Right renal cortex interstitium (tissue), 3 donors: ENCODE data around the gene DISP3. TPM values are rescaled to one million over a fixed set of nuclear protein-coding genes. Genes with fewer than 3 reads are reported as not detected.

ENCODE experiments used
- DNase-seq, 3 donors: peaks; one replicate each; pipeline ENCODE4 v3.0.0-alpha.2; 2013; ENCODE audit warnings: low read depth in 3 of 3, low spot score in 2 of 3
- polyA plus RNA-seq, 3 donors: library from polyadenylated mRNA; unstranded; fragments of 120-200 nt; gene quantifications; one replicate each; pipeline ENCODE4 v1.2.1, GENCODE V29; 2013; ENCODE audit not compliant: insufficient read length in 3 of 3

The DISP3 gene
- polyA plus RNA-seq, 3 donors = 0.82 to 1.3 (median 0.87) TPM

DNA sequence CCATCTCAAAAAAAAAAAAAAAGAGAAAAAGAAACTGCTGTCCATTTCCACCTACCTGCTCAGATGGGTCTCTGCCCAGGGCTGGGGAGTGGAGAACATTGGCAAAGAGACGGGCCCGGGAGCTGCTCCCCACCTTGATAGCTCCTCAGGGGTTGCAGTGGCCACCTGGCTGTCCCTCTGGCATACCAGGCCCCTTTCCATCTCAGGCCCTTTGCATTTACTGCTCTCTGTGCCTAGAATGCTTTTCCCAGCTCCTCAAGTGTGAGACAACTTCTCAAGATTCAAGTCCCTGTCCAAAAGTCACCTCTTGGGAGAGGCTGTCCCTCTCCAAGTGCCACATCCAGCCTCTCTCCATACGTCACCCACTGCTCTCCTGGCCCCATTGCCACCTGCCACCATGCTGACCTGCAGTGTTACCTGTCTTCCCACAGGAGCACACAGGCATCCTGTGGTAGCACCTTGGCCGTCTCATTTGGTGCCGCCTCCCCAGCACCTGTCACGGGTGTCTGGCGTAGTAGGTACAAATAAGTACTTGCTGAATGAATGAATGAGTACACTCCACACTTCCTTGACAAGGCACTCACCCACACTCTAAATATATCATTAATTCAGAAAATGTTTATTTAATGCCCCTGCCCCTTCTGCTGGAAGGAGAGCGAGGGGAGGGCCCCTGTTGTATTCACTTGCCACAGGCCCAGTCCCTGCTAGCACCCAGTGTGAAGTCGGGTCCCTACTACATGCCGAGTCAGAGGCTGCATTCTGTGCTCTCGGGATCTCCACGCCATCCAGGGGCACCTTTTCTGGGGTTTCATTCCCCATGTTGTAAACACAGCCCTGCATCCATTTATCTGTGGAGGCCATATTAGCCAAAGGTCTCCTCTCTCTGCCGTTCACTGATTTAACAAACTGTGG lies 48.8 kb downstream of the DISP3 start:
- DNase-seq = no peak

DNA sequence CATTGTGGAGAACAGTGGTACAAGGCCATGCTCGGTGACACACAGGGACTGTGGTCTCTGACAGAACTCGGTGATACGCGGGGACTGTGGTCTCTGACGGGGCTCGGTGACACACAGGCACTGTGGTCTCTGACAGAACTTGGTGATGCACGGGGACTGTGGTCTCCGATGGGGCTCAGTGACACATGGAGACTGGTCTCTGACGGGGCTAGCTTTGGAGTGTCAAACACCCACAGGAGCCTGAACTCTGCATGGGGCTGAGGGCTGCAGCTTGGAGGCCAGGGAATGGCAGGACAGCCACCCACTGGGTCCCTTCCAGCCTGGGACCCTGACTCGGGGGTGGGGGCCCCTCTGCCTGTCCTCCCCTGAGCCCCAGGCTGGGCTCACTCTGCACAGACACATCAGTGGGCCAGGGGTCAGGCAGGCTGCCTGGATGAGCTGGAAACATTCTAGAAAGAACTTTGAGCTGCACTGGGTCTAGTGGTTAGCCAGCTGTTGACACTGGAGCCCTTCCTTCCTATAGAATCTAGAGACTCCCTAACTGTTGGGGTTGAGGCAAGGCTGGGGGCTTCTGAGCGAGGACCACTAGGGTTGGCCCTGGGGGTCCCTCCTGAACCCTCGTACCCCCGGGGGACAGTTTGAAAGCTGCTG lies 49.8 kb downstream of the DISP3 start:
- no peak for DNase-seq

DNA sequence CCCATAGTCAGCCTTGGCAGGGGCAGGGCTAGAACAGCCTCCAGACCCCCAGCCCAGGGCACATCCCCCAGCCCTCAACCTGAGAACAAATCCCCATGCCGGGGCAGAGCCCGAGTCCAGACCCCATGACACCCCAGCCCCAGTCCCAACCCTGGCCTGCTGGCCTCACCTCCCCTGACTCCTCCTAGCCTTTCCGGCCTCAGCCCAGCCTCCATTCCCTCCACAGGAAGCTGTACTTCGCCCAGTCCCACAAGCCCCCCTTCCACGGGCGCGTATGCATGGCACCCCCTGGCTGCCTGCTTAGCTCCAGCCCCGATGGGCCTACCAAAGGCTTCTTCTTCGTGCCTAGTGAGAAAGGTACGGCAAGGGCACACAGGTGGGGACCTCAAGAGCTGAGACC lies 50.4 kb downstream of the DISP3 start:
- no peak for DNase-seq

DNA sequence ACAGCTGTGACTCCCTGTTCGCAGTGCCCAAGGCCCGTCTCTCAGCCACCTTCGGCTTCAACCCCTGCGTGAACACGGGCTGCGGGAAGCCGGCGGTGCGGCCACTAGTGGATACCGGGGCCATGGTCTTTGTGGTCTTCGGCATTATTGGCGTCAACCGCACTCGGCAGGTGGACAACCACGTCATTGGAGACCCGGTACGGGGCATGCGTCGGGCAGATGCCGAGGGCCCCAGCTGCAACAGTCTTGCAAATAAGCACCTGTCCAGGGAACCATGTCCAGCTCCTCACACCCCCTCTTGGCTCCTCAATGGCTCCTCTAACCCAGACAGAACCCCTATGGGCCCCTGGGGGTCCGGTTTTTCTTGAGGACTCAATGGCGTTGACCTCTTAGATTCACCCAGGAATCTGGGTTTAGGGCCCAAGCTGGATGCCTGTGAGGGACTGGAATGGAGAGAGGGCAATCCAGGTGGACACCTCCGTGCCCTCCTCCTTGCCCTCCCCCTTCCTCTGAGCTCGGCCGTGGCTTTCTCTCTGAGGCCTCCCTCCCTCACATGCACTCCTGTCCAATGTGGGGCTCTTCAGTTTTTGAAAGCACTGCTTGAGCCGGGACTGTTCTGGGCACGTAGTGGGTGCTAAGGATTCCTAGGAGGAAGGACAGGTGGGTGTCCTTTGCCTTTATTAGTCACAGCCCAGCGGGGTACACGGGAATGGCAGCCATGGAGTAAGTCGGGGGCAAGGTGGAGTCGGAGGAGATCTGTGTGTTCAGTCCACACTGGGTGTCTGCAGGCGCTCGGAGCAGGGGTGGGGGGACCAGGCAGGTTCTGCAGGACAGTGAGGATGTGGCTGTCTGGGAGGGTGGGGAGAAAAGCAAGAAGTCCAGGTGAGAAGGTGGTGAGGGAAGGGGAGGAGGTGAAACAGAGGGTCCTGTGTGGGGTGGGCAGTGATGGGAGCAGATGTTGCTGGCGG lies 51.1 kb downstream of the DISP3 start:
- DNase-seq = no peak

DNA sequence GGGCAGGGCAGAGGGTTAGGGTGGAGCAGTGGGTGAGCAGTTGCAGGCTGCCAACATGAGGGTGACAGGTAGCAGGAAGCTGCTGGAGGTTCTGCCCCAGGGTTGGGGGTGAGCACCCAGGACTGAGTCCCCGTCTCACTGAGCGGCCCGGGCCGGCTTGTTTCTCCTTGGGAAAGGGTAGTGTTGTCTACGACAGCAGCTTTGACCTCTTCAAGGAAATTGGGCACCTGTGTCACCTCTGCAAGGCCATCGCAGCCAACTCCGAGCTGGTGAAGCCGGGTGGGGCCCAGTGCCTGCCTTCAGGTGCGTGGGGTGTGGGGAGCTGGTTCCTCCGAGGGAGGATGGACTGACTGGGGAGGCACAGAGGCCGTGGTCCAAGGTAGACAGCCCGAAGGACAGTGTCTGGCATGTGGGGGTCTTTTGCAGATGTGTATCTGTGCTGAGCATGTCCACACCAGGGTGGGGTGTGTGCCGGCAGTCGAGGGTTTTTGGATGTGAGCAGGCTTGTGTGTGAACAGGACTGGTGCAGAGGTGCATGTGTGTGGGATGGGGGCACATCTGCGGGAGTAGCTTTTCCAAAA lies 51.9 kb downstream of the DISP3 start:
- DNase-seq = no peak

DNA sequence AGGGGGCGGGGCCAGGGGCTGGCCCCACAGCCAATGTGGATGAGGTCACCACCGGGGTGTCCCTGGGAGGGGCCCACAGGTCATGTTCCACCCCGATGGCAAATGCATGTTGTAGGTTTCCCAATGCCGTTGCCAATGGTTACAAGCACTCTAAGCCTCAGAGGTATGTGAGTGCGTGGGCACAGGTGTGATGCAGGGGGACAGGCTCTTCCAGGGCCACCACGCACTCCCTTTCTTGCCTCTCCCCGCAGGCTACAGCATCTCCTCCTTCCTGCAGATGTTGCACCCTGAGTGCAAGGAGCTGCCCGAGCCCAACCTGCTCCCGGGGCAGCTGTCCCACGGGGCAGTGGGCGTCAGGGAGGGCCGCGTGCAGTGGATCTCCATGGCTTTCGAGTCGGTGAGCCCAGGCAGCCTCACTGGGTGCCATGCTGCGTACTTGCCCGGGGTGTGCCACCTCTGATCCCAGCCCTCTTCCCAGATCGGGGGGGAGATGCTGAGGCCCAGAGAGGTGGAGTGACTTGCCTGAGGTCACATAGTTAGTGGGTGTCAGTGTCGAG lies 52.4 kb downstream of the DISP3 start:
- DNase-seq = no peak

DNA sequence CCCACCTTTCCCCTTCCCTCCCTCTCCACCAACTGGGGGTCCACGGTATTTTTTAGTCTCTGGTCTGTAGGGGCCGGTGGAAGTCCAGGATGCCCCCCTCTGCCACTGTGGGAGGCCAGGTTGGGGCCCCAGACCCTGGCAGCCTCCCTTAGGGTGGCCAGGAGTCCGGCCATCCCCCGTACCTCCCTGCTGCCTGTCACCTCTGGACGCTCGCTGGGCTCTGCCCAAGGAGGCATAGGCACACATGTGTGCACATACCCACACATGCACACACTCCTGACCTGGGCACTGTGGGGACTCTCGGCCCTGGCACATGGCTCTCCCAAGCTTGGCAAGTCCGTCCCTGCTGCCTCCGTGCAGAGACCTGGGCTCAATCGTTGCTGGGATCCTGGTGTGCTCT lies 53.0 kb downstream of the DISP3 start:
- no peak for DNase-seq

DNA sequence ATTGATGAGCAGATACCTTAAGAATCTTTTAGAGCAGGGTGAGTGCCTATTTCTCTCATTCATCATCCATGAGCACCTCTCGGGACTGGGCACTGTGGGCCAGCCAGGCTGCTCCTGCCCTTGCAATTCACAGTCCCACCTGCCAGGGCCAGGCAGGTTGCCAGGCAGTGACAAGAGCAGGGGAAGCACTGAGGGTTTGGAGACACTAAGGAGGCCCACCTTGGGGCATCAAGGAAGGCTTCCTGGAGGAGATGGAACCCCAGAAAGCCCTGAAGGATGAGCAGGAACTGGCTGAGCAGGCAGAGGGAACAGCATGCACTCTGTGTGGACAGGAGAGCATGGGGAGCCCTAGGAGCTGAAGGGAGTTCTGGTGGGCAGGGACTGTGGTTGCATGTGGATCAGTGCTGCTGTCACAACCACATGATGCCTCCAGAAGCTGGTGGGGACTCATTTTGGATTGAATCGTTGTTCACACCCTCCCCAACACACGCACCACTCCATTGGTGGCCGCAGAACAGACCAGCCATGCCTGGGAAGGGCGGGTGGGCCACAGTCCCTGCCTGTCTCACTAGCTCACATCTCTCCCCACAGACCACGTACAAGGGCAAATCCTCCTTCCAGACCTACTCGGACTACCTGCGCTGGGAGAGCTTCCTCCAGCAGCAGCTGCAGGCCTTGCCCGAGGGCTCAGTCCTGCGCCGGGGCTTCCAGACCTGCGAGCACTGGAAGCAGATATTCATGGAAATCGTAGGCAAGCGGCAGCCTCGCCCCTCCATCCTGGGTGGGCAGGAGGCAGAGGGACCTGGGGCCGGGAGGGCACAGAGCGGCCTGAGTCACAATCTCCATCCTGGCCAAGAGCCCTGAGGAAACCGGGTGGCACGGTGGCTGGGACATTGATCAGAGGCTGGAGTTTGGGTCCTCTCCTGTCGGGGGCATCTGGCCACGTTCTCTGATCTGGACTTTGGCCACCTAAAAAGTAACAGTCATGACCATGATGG lies 55.1 kb downstream of the DISP3 start:
- no peak for DNase-seq

DNA sequence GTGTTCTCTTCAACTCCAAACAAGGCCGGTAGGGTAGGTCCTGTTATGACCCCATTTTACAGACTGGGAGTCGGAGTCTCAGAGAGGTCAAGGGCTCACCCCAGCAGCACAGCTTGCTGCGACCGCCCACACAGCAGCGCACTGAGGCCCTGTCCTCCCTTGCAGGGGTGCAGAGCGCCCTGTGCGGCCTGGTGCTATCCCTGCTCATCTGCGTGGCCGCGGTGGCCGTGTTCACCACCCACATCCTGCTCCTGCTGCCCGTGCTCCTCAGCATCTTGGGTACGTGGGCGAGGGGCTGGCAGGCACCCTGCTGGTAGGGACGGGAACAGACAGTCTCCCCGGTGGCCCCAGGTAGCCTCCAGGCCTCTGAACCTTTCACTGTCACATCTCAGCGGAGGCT lies 55.9 kb downstream of the DISP3 start:
- DNase-seq = no peak

DNA sequence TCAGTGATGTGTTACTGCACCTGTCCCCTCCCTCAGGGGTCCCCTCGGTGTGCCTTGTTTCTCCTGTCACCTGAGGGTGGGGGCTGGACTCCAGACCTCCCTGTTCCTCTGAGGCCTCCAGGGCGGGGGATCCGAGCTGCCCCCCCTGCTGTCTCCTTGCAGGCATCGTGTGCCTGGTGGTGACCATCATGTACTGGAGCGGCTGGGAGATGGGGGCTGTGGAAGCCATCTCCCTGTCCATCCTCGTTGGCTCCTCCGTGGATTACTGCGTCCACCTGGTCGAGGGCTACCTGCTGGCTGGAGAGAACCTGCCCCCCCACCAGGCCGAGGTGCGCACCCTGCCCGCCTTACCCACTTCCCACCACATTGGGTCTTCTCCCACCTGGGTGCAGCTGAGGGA lies 56.4 kb downstream of the DISP3 start:
- no peak for DNase-seq

DNA sequence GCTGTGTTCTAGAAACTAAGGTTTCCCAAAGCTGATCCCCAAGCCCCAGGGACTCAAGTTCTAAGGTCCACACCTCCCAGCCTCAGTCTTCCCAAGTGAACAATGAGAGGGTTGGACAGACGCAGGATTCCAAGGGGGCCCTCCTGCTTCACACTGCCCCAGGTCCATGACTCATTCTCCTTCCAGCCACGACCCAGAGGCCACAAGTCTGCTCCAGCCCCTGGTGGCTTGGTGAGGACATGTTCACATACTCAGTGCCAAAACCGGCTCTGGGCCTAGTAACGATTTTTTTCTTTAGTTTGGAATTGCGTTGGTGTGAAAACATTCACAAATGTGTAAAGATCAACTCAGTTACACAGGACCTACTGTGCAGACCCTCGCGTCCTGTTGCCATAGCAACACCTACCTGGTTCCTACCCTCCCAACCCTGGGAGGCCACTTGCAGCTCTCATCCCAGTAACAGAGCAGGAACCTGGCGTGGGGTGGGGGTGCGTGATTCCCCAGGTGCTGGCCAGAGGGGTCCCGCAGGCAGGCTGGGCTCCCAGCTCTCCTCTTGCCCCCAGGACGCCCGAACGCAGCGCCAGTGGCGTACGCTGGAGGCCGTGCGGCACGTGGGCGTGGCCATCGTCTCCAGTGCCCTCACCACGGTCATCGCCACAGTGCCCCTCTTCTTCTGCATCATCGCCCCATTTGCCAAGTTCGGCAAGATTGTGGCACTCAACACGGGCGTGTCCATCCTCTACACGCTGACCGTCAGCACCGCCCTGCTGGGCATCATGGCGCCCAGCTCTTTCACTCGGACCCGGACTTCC lies 57.0 kb downstream of the DISP3 start:
- no peak for DNase-seq

DNA sequence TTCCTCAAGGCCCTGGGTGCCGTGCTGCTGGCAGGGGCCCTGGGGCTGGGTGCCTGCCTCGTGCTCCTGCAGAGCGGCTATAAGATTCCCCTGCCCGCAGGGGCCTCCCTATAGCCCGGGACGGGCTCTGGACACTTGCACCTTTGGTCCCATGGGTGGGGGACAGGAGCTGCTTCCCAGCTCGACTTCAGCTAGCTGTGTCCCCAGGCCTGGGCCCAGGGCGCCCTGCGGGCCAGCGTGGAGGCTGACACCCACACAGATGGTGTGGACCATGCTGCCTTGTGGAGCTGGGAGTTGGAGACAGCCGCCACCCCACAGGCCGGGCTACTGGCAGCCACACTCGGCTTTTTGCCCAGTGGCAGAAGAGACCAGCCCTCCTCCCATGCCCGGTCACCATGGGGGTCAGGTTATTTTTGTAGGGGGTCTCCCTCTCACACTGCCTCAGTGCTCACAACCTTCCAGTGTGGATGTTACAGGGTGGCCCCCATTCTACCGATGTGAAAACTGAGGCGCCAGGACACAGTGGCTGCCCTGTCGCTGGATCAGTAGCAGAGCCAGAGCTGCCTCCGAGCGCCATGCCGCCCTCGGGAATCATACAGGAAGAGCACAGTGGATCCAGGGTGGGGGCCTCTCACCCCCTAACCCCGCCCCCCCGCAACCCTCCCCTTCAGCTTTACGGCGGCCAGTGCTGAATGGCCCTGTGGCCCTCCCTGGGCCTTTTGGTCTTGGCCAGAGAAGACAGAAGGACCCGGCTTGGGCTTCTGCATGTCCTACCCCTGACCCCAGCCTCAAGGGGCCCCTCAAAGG lies 57.8 kb downstream of the DISP3 start:
- DNase-seq = no peak

DNA sequence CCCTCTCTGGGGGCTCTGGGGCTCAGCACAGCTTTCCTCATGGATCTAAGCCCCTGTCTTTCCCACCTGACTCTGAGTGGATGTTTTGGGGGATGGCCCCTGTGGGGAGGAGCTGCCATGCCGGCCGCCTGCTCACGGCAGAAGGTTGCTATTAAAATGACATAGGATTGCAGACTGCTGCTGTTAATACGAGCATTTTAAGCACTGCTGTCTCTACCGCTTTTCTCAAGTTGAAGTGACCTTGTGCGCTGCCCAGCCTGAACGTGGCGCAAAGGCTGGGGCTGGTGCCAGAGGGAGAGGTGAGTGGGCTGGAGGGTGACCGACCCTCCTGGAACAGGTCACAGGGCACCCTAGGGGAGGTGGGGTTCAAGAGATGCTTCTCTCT lies 58.4 kb downstream of the DISP3 start:
- DNase-seq = no peak

DNA sequence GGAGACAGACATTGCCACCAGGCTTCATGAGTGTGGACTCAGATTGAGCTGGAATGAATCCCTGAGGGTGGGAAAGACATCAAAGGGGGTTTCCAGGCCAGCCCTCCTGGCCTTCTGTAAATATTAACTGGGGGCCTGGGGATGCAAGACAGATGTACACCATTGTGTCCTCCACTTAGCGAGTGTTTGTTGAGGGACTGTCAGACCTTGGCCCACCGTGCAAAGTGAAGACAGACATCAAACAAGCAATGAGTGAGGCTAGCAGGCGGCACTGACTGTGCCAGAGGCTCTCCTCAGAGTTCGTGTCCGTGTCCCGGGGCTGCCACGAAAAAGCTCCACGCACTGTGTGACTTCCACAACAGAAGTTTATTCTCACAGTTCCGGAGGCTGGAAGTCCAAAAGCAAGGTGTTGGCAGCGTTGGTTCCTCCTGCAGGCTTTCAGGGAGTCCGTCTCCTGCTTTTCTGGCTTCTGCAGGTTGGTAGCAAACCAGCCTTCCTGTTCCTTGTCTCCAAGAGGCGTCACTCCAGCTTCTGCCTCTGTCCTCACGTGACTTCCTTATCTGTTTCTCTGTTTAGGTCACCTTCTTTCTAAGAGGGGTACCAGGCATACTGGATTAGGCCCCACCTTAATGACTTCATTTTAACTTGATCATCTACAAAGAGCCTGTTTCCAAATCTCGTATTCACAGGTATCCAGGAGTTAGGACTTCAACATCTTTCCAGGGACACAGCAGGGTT lies 59.1 kb downstream of the DISP3 start:
- DNase-seq = no peak

DNA sequence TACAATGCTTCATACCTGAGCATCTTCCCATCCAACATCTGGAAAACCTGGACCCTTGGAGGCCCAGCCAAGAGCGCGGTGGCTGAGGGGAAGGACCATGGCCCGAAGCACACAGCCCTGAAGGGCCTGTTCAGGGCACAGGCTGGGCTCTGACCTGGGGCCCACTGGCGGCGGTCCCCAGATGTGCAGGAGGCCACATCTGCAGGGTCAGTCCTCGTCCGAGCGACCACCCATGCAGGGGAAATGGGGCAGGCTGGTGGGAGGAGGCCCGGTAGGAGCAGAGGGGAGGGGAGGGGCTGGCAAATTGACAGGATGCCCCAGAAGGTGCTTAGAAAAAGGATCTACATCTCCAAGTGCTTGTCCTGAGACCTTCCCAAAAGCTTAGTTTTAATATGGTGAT lies 59.9 kb downstream of the DISP3 start:
- no peak for DNase-seq

DNA sequence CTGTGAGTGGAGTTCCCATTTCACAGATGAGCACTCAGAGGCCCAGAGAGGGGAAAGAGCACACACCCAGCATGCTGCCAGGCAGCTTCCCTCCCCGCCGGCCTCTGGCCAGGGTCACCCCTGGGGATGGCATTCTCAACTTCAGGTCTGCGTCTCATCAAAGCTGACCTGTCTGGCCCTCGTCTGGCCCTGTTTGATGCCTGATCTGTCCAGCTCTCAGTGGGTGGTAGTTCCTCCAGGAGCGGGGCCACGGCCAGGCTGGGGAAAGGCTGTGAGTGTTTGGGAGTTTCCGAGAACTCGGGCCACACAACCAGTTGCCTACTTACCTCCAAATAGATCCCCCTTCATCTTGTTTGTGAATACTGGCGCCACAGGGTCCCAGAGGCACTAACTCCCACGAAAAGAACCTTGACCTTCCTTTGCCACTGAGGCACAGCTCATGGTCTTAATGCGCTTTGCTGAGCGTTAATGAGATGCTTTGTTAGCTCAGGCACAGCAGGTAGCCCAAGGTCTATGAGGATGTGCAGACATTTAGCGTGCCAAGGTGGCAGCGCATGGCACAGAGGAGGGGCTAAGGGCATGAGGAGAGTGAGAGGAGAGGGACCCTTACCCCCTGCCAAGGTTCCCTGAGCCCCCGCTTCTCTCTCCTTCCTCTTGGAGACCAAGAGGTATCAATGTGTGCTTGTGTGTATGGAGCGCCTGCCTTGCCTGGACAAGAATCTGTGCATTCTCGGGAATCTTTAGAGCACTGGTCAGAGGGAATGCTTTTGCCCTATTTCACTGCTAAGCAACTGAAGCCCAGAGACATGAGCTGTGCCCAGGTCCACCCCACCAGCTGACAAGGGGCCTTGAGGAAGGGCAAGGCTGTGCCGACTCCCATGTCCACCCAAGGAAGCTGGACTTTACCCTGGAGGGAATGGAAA lies 61.2 kb downstream of the DISP3 start:
- no peak for DNase-seq
